HG02840 (cell line): Measurements from ENCODE around the gene FOXA1.

Experiments used
- ATAC-seq: cut with Tn5 transposase; IDR thresholded peaks from one replicate; pipeline ENCODE4 v1.9.1; 2021; ENCODE audit warnings: mild to moderate bottlenecking, moderate library complexity, moderate number of reproducible peaks; ENCODE audit not compliant: unreplicated experiment, low FRiP score

Gene FOXA1

DNA sequence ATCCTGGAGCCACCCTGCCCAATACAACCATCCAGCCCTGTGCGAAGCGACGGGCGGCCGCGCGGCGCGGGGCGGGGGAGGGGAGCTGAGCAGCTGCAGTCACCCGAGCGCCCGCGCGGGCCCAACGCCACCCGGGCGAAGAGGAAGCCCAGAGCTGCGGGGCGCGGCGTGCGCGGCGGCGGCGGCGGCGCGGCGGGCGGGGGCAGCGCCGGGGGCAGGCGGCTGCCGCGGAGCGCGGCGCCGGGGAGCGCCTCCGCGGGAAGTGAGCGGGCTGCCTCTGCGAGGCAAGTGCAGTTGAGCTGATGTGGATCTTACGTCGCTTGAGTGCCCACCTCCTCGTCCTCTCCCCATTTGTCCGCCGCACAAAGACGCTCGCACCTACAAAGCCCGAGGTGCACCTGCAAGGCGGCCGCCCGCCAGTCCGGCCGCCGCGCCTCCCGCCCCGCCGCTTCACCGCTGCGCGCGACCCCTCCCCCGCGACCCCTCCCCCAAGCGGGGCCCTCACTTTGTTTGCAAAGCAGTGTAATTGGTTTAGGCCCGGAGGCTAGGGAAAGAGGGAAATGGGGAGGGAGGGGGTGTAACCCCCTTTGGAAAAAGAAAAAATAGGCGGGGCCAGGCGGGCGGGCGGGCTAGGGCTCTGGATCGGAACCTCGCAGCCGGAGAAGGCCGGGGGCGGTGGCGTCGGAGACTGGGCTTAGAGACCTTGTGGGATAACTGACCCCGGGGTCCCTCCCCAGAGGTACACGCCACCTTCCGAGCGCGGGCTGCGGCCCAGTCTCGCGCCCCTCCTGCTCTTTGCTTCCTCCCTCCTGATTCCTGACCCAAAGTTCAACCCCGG, at the start of gene FOXA1, which contains the start of gene TTC6:
Gene FOXA1 (minus strand): TSS at position 279 of the 838 bp plus-strand sequence. CDS start 277 bp downstream, at position 2.
Gene TTC6 (plus strand): TSS at position 659 of the 838 bp plus-strand sequence. CDS start 26,436 bp downstream, outside the sequence.
- ATAC-seq = no peak

DNA sequence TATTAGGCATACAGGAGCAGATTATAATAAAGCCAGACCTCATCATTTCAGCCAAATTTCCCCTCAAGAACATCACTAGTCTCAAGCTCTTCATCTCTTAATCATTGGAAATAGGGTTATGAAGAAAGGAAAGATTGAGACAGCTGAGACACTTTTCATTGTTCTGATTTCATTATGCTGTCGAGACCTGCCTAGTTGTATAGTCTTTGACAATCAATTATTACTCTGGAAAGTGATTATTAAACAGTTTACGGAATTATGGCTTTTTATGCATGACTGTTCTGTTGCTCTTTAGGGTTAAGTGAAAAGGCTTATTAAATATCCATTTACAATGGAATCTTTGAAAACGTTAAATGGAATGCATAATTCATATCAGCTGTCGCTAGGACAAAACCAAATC, 48.7 kb upstream of the FOXA1 start:
- ATAC-seq = no peak

DNA sequence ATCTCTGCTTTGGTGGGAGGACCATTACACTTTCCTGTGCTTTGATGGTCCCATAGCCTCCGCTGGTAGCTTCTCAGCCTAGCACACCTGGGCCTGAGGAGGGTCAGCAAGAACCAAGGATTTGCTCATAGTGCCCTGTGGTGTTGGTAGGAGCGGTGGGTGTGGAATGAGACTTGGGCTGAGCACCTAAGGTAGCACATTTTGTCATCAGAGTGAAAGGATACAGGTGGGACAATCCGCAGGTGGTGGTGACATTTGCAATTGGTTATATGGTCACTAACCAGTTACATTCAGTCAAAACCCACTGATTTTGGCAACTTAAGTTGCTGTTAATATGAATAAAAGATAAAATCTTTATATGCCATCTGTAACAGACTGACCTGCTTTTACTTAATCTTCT, 47.1 kb upstream of the FOXA1 start:
- ATAC-seq = no peak

DNA sequence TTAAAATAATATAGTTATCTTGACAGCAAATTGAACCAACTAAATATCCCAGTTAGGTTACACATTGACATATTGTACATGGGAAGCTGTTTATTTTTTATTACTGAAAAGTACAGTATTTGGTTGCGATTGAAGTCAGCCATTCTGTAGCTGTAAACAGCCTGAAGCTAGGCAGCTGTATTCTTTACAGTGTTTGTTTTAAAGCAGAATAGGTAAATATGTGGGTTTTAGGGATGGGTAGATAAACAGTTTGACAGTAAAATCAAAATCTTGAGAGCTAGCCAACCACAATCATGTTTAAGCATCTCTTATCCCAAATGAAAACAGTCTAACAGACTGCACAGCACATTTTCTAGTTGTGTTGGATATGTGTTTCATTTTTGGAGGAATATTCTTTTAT, 46.1 kb upstream of the FOXA1 start:
- no peak for ATAC-seq

DNA sequence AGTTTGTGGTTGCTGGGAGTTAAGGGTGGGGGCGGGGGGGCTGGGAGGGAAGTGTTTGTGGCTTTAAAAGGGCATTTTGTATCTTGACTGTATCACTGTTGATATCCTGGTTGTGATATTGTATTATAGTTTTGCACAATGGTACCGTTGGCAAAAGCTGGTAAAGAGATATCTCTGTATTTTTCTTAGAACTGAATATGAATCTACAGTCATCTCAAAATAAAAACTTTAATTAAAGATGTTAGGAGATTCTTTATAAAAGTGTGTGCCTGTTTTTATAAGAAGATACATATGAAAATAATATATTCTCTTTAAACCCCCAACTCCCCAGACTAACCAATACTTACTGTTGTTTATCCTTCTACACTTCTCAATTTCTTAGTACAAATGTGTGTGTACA, 43.5 kb upstream of the FOXA1 start:
- no peak for ATAC-seq

DNA sequence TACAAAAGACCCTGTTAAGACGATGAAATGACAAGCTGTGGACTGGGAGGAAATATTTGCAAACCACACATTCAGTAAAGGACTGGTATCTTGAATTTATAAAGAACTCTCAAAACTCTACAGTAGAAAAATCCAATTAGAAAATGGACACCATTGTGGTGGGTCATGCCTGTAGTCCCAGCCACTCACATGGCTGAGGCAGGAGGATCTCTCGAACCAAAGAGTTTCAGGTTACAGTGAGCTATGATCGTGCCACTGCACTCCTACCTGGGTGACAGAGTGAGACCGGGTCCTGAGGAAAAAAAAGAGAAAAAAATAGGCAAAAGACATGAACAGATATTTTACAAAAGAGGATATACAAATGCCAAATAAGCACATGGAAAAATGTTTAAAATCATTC, 42.3 kb upstream of the FOXA1 start:
- ATAC-seq = no peak

DNA sequence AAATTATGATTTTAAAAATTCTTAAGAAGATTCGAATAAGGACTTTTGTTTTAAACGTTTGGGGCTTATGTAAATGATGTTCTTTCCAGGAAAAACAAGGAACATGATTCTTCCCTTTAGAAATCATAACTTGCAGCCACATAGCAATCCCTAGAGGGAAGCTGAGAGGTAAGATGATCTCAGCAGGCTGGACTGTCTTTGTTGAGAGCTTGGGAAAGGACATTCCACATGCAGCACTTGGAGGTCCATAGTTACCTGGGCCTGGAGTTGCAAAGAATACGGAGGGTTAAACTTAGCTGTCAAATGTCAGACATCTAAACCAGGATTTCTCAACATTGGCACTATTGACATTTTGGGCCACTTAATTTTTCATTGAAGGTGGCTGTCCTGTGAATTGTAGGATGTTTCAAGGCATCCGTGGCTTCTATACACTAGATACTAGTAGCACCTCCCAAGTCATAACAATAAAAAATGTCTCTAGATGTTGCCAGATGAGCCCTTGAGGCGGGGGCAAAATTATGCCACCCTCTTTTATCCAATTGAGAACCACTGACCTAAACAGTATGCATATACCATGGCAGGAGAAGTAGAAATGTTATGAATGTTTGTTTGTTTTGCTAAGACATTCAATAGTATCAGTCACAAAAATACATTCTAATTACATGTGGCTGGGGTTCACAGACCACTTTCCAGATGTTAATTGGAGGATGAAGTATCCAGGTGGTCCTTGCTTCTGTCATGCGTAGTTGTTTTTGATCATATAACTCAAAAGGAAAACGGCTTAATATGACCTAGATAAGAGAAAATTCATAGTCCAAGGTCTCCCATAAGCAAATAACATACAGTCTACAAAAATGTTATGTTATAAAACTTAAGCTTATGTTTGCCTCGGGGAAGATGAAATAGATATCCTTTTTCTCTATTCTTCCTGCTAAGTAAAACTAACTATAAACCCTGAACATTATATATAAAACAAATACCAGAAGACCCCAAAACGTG, 30.8 kb upstream of the FOXA1 start:
- no peak for ATAC-seq

DNA sequence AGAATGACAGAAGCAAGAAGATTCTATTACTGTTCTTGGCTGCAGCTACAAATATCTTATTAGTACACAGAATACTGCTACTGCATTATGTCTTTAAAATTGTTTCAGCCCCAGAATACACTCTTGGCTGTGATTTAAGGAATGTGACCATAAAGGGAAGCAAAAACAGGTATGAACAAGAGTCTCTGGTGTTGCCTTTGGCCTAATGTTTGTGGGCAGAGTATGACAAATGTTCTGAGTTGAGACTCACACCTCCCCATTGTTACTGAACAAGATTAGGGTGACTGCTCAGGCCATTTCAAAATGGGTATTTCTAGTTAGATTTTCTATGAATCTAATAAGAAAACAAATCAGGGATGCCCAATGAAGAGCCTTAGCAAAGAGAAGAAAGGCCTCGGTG, 28.9 kb upstream of the FOXA1 start:
- ATAC-seq = no peak

DNA sequence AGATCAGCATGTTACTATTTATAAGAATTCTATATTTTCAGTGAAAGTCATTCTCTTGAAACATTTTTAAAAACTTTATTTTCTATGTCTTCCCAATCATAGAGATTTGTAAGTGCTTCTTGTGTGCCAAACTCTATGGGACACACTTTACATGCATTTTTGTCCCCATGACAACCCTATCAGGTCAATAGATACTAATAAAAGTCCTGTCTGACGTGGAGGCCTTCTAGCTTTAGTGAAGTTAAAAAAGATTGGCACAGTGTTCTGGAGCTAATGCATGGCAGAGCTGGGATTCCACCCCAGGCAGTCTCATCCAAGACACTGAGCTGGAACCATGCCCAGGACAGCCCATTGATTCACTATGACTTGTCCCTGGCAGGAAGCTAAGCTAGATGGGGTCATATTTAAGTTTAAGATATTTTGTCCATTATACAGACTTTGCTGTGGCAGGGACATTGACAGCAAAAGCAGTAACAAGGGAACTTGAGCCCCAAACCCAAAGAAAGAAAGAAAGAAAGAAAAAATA, 28.4 kb upstream of the FOXA1 start:
- ATAC-seq = no peak

DNA sequence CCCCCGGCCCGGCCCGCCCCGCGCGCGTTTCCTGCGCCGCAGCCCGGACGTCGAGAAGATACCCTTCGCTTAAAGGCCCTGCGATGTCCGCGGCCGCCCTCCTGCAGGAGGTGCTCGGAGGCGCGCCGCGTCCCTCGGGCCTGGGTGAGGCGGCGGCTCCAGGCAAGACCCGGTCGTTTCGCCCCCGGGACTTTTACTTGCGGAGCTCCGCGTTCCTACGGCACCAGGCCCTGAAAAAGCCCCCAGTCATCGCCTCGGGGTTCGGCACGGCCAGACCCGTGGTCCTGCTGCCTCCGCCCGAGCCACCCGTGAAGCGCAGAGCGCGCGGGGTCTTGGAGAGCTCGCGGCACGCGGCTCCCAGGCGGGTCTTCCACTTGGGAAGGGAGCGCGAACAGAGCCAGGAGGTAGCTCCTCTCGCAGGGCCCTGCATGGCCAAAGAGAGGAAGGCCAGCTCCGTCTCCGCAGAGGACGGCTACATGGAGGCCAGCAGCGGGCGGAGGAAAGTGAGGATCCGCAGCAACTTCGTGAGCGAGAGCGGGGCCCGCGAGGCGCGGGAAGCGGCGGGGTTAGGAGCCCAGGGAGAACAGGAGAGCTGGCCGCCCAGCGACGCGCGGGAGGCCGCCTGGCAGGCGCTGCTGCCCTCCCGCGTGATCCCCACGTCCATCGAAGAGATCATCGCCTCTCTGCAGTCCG, 27.3 kb upstream of the FOXA1 start:
- ATAC-seq = no peak

DNA sequence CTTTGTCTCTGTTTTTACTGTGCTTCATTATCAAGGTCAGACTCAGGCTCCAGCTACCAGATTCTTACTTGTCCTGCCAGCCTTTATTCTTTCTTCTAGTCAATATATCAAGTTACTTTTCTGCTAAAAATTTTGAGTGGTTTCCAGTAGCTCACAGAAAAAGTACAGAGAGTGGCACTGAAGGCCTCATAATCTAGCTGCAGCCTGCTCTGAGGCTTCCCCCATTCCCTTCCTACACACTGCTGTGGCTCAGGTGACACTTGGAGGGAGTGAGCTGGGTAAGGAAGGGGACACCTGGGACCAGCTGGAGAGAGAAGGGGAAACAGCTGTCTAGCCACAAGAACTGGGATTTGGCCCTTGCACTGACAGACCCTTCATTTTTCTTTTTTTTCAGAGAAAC, 25.8 kb upstream of the FOXA1 start:
- no peak for ATAC-seq

DNA sequence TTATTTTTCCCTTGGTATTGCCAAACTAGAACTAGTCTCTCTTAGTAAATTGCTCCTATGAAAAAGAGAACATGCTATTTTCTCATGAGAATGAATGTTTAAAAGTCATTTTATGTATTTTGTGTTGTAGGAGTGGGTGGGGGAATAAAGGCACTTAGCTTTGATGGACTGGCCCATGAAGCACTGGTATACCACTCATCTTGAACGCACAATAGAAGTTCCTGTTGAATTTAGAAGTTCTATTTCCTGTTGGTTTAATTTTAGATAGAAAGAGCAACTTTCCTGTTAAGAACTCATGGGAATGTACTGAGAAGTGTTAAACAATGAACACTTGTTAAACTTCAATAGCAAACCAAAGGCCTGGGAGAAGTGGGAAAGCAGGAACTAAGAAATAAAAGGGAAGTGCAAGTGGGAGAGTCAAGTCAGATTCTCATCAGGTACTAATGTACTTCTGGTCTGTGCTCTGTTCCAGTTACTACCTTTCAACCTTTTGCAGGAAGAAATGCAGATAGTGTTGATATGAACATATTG, 23.5 kb upstream of the FOXA1 start:
- ATAC-seq = no peak

DNA sequence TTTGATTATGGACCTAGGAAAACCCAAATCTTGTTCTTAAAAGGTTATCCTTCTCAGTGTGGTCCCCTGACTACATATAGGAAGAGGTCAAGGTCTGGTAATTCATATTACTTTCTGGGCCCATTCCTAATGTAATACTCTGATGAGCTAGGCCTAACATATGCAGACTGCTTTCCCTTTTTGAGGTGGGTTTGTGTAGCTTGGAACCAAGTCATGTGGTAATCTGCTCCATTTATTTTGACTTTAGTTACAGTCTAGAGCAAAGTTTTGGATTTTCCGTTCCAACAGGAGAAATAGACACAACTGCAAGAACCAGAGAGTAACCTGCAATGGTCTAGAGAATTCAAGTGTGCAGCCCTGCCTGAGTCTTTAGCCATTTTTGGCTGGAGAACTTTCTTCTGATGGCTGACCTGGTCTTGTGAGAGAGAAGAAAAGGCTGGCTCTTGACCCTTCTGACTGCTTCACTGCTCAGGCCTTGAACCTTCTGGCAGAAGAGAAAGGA, 22.9 kb upstream of the FOXA1 start:
- ATAC-seq = no peak

DNA sequence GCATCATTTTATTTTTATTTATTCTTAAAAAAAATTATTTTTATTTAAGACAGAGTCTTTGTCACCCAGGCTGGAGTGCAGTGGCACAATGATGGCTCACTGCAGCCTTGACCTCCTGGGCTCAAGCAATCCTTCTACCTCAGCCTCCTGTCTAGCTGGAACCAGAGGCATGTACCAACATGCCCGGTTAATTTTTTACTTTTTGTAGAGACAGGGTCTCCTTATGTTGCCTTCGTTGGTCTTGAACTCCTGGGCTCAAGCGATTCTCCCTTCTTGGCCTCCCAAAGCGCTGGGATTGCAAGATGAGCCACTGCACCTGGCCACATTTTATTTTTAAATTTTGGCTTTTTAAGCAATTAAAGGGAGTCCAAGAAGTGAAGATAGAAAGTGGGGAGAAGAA, 21.8 kb upstream of the FOXA1 start:
- ATAC-seq = no peak

DNA sequence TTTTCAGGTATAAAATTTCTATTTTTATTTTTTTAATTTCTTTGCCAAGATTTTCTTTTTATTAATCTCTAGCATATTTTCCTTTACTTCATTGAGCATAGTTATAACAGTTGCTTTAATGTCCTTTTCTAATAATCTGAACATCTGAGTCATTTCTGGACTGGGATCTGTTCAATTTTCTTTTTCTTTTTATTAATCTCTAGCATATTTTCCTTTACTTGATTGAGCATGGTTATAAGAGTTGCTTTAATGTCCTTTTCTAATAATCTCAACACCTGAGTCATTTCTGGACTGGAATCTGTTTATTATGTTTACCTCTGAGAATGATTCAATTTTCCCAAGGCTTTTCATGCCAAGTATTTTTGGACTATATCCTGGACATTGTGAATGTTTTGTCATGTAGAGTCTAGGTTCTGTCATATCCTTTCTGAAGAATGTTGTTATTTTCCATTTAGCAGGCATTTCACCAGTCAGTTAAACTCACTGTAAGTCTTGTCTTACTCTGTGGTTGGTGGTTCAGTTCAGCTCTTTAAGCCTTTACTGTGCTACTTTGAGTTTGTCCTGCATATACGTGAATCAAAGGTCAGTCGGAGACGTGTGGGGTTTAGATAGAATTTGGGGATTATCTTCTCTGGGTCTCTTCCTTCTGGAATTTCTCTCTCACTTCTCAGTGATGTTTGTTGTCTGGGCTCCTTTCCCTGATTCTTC, 20.7 kb upstream of the FOXA1 start:
- no peak for ATAC-seq

DNA sequence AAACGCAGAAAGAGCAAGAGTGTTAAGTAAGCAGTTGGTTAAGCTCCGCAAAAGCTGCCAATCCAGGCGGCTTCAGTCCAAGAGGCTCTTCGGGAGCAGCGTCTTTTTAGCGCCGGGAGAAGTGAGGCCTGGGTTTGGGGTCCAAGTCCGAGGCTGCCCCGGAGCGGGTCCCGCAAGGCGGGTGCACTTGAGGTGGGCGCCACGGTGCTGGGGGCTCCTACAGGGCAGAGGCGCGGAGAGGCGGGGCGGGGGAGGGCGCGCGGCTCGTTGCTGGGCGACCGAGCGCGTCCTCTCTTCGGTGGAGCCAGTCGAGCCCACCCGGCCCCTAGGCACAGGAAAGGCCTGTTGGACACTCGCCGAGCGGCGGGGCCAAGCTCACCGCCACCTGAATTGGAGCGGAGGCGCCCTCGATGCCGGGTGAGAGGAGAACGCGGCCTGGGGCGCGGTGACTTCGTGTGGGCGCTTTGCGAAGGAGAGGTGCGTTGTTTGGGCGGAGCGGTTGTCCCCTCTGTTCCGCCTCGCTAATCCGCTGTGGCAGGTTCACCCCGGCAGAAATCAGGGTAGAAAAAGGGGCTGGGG, 16.0 kb upstream of the FOXA1 start:
- ATAC-seq = no peak

DNA sequence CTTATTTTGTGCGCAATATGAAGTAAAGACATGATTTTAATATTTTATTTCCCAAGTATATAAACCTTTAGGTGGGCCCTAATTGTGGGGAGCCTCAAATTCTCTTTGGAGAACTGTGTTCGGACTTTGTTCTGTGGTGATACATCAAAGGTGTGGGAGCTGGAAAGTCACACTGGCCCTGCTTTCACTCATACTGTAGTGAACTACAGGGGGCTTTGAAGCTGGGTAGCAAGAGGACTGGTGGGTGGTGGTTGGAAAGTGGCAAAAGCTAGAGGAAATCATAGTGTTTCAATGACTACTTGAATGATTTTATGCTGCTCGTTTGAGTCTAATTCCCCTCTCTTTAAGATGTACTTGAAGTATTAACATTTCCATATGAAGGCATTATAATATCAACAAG, 13.6 kb upstream of the FOXA1 start:
- ATAC-seq = no peak

DNA sequence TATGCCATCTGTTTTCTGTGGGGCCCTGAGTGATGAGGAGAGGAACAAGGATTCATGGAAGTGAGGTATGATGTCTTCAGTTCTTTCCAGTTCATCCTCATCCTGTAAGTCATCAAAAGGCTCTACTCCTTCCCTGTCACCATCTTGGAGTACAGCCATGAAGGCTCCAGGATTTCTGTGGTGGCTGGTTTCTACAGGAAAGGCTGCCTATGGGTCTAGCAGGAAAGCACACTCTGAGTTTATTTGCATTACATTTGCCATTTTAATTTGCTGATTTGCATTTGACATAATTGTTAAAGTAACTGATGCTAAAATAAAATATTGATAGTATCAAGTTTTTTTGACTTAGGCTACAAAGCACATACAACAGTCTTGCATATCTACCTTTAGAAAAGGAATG, 11.6 kb upstream of the FOXA1 start:
- ATAC-seq = no peak

DNA sequence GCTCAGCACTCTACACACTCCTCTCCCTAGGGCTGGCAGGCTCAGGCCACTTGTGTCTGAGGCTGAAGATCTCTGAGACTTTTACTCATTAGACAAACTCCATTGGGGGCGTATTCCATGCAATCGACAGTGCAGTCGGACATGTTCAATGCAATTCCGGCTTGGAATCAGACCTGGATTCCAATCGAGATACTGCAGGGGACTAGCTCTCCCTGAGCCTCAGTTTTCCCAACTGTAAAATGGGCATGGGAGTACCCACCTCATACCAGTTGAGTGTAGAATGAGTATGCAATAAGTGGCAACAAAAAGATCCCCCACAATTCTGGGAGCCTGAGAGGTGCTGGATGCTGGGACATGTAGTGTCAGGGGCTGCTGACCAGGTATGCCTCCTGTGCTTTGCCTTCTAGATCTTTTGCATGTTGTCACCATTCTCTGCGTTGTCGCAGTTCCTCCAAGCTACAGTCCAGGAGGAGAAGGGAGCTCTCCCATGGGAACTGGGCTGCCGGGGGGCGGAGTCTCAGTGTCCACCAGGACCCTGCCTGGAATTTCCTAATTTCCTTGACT, 8.7 kb upstream of the FOXA1 start:
- no peak for ATAC-seq
